ENCODE measurements around the gene TINAGL1.

TINAGL1 gene

GRCh38 chr1:31569596-31570173, 6.6 kb upstream of the TINAGL1 start:
- DNase-seq, result no peak

GRCh38 chr1:31570228-31570627, 6.1 kb upstream of the TINAGL1 start:
- no peak for DNase-seq

- DNase-seq, result no peak
Observed at GRCh38 chr1:31570906-31571305, 5.4 kb upstream of the TINAGL1 start.

- no peak for DNase-seq
Observed at GRCh38 chr1:31571340-31572295, 4.7 kb upstream of the TINAGL1 start.

GRCh38 chr1:31572323-31573104, 3.8 kb upstream of the TINAGL1 start:
- DNase-seq, result no peak

GRCh38 chr1:31573261-31573660, 3.1 kb upstream of the TINAGL1 start:
- no peak for DNase-seq

- no peak for DNase-seq
Observed at GRCh38 chr1:31574749-31575368, 1.5 kb upstream of the TINAGL1 start.

- DNase-seq, result no peak
Observed at GRCh38 chr1:31575369-31576140, 760 bp upstream of the TINAGL1 start.

- DNase-seq, result no peak
Observed at GRCh38 chr1:31576743-31577455, 584 bp downstream of the TINAGL1 start.

GRCh38 chr1:31577515-31578192, 1.3 kb downstream of the TINAGL1 start:
- no peak for DNase-seq

GRCh38 chr1:31579374-31579773, 3.1 kb downstream of the TINAGL1 start:
- DNase-seq, result no peak

GRCh38 chr1:31580513-31580870, 4.2 kb downstream of the TINAGL1 start:
- DNase-seq, result no peak

GRCh38 chr1:31580891-31581603, 4.7 kb downstream of the TINAGL1 start:
- no peak for DNase-seq

GRCh38 chr1:31581821-31582810, 5.8 kb downstream of the TINAGL1 start:
- no peak for DNase-seq

- DNase-seq, result no peak
Observed at GRCh38 chr1:31583082-31583994, 7.0 kb downstream of the TINAGL1 start.

- no peak for DNase-seq
Observed at GRCh38 chr1:31583995-31584868, 7.9 kb downstream of the TINAGL1 start.

Data from NCI-H2107 (cell line).